RPMI7951 (cell line): Measurements from ENCODE around the gene ITGB3. TPM values are rescaled to one million over a fixed set of nuclear protein-coding genes. Genes with fewer than 3 reads are reported as not detected.

Experiments
- DNase-seq: peaks from one replicate; pipeline ENCODE4 v3.0.0-alpha.2; 2012; ENCODE audit warnings: low read depth
- total RNA-seq: library from RNA; depleted of rRNA; stranded (reverse); fragments of >200 nt; shearing (Covaris generic); gene quantifications from 2 replicates; pipeline ENCODE4 v1.2.3, GENCODE V29; 2014

Gene ITGB3
- total RNA-seq, 1 experiment from 2014 or later: 19.7 TPM

DNA sequence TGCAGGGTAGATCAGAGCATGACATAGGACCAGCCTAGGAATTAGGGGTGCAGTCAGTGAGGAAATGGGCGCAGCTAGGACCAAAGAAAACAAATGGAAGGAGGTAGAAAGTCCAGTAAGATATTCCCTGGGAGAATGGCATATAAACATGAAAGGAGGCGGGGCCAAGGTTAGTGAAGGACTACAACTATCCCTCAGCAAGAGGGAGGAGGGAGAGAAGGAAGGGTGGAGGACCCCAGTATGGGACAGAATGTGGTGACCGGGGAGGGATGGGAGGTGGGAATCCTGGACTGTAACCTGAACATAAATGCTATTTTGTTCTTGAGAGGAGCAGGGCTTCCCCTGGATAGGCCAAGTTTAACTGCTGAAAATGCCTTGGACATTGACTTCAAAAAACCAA is 22.8 kb downstream of the ITGB3 start:
- DNase-seq: no peak

DNA sequence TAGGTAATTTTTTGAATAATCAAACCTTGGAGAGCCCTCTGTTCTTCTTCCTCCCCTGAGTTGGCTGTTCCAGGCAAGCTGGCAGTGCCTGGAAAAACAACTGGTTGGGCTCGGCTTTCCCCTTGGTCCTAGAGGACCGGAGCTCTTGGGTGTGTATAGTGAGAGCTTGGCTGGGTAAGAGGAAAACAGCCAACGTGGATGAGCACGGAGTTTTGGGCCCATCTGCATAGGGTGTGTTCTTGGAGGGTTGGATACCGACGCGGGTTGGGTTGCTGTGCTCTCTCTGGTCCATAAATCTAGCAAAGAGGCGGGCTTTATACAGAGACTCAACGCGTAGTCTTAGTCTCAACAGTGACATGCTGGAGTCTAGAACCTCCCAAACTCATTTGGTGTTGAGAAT is 23.2 kb downstream of the ITGB3 start:
- peak; percentile 91 for DNase-seq

GRCh38 chr17:47277921-47278320 is 24.3 kb downstream of the ITGB3 start:
- DNase-seq: no peak

GRCh38 chr17:47278561-47278960 is 24.9 kb downstream of the ITGB3 start:
- DNase-seq: no peak

DNA sequence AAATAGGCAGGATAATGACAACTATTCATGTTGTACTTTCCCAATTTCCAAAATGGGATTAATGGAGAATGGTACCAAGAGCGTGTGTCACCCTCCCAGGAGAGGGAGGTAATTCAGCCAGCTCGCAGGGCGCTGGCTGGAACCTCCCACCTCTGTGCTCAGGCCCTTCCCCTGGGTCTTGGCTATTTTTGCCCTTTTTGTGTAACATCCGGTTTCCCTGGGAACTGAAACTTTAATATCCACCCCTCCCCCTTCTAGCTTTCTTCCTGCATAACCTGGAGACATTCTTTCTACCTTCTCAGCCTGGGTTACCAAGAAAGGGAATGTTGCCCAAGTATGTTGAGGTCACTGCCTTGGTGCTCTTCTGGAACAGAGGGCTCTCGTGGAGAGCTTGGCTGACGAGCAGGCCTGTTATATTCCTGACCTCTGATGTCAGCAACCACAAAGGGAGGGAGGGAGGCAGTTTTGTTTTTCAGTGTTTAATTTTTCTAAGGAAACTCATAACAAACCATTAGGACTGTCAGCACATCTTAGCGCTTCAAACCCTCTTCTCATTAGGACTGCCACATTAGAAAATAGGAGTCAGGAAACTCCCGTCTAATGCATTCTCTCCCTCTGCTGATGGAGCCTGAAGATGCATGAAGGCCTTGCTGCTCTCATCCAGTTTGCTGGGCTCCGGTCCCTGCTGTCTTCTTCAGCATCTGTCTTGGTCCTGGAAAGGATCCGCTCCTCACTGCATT is 25.6 kb downstream of the ITGB3 start:
- peak; percentile 92 for DNase-seq

GRCh38 chr17:47280072-47280811 is 26.6 kb downstream of the ITGB3 start:
- DNase-seq: peak; percentile 80

DNA sequence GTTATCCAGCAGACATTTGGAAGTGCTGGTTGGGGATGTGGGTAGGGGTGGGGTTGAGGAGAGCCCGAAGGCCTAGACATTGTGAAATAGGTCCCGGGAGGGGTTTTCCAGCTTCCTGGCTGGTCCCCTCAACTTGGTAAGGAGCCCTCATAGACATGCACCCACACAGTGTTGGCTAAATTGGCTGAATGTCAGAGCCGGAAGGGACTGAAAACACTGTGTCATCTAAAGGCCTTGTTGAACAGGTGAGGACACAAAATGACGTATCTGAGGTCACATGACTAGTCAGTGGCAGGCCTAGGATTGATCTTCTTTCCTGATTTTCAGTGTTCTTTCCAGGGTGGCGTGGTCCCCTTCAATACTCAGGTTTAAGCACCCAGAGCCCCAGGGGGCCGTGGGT is 27.6 kb downstream of the ITGB3 start:
- peak; percentile 47 for DNase-seq

DNA sequence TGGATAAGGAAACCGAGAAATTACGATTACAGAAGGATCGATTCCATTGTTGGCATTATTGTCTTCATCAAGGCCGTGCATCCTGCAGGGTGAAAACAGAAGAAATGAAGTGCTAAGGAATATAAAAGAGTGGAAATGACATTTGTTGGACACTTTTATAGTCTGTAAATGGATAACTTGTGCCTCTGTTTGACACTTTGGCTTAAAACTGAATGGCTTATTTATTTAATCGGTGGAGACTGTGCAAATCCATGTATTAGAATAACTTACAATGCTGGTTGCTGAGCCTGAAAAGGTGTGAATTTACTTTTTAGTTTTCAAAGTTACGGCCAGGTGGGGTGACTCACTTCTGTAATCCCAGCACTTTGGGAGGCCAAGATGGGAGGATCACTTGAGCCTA is 31.4 kb downstream of the ITGB3 start:
- no peak for DNase-seq

GRCh38 chr17:47286198-47286914 is 32.7 kb downstream of the ITGB3 start:
- DNase-seq: no peak

DNA sequence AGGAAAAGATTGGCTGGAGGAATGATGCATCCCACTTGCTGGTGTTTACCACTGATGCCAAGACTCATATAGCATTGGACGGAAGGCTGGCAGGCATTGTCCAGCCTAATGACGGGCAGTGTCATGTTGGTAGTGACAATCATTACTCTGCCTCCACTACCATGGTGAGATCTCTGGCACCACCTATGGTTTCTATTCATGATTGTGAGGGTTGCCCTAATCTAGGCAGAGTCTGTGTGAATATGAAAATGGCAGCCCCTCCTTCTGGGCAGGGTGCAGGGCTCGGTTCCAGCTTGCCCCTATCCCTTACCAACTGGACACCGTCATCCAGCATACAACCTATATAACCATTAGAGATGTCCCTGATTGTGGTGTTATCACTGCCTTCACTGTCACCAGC is 33.4 kb downstream of the ITGB3 start:
- no peak for DNase-seq

- DNase-seq: no peak
These were observed 34.0 kb downstream of the ITGB3 start for GRCh38 chr17:47287639-47288038.

- DNase-seq: peak; percentile 28
These were observed 35.0 kb downstream of the ITGB3 start for GRCh38 chr17:47288531-47289116.

DNA sequence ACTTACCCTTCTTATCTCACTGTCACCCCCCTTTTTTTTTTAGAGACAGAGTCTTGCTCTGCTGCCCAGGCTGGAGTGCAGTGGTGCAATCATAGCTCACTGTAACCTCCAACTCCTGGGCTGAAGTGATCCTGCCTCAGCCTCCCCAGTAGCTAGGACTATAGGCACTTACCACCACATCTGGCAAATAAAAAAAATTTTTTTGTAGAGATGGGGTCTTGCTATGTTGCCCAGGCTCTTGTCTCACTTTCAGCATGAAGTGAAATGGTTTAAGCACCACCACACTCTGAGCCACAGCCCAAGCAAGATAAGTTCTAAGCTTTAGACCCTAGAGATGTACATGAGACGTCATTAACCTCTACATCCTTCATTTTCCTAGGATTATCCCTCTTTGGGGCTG is 35.7 kb downstream of the ITGB3 start:
- no peak for DNase-seq

DNA sequence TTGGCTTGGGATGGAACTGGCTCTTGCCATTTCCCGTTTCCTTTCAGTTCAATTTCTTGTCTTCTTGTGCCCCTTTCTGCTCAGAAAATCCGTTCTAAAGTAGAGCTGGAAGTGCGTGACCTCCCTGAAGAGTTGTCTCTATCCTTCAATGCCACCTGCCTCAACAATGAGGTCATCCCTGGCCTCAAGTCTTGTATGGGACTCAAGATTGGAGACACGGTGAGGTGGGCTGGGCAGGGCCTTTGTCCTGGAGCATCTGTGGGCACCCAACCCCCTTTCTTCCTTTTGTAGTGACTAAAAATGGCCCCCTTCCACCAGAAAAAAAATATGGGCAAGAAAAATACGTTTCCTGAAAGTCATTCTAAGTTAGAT is 37.2 kb downstream of the ITGB3 start:
- no peak for DNase-seq

GRCh38 chr17:47291242-47291873 is 37.7 kb downstream of the ITGB3 start:
- no peak for DNase-seq

GRCh38 chr17:47292206-47292605 is 38.6 kb downstream of the ITGB3 start:
- no peak for DNase-seq

GRCh38 chr17:47295037-47295873 is 41.6 kb downstream of the ITGB3 start:
- DNase-seq: peak; percentile 55

- peak; percentile 40 for DNase-seq
These were observed 42.2 kb downstream of the ITGB3 start for GRCh38 chr17:47295874-47296255.

GRCh38 chr17:47297661-47298400 is 44.2 kb downstream of the ITGB3 start:
- DNase-seq: no peak

GRCh38 chr17:47298712-47299111 is 45.1 kb downstream of the ITGB3 start:
- DNase-seq: no peak
